Spleen (tissue), 11 donors: ENCODE data around the gene AAK1. TPM values are rescaled to one million over a fixed set of nuclear protein-coding genes. Genes with fewer than 3 reads are reported as not detected.
A peak's percentile ranks its signal among the peaks of the same experiment; 100 is the strongest.

Source experiments
- DNase-seq: peaks from one replicate; pipeline ENCODE4 v3.0.0-alpha.2; 2020
- H3K27ac ChIP-seq, 8 donors: fragments of 200-600 bp; sonication (generic) in 7 of 8; 1 replicate in 4 of 8; 2 replicates in 4 of 8; pipeline versions ENCODE4 v1.5.0 to v1.8.0; 2016 to 2021; ENCODE audit warnings: inconsistent platforms in 4 of 8, mild to moderate bottlenecking in 4 of 8, moderate library complexity in 1 of 8
- H3K27me3 ChIP-seq, 7 donors: fragments of 200-600 bp; sonication (generic) in 6 of 7; replicated peaks in 1 of 7; 1 replicate in 4 of 7; 2 replicates in 3 of 7; pipeline versions ENCODE4 v1.5.0 to v1.8.0; 2016 to 2021; ENCODE audit warnings: inconsistent platforms in 3 of 7, mild to moderate bottlenecking in 1 of 7
- H3K36me3 ChIP-seq, 6 donors: fragments of 200-600 bp; sonication (generic) in 5 of 6; 1 replicate in 4 of 6; 2 replicates in 2 of 6; pipeline versions ENCODE4 v1.5.0 to v1.8.0; 2016 to 2021; ENCODE audit warnings: inconsistent platforms in 2 of 6
- H3K4me1 ChIP-seq, 6 donors: fragments of 200-600 bp; sonication (generic) in 5 of 6; 1 replicate in 3 of 6; 2 replicates in 3 of 6; pipeline versions ENCODE4 v1.5.0 to v1.8.0; 2016 to 2021; ENCODE audit warnings: inconsistent platforms in 3 of 6
- H3K4me3 ChIP-seq, 8 donors: fragments of 200-600 bp; sonication (generic) in 7 of 8; 1 replicate in 4 of 8; 2 replicates in 4 of 8; pipeline versions ENCODE4 v1.5.0 to v1.8.0; 2016 to 2021; ENCODE audit warnings: inconsistent platforms in 4 of 8, mild to moderate bottlenecking in 4 of 8, moderate library complexity in 2 of 8
- H3K9me3 ChIP-seq, 8 donors: fragments of 200-600 bp; sonication (generic) in 7 of 8; 1 replicate in 4 of 8; 2 replicates in 4 of 8; pipeline versions ENCODE4 v1.5.0 to v1.8.0; 2016 to 2021; ENCODE audit warnings: inconsistent platforms in 4 of 8
- CTCF ChIP-seq, 11 experiments: fragments of 200-600 bp in 7 of 11; fragments of 450-650 bp in 4 of 11; sonication (generic) in 4 of 11; IDR thresholded peaks in 8 of 11; conservative IDR thresholded peaks in 3 of 11; 1 replicate in 7 of 11; 2 replicates in 4 of 11; pipeline versions ENCODE4 v1.4.0 to v1.8.0; 2016 to 2021; ENCODE audit warnings: antibody characterized with exemption in 11 of 11, inconsistent platforms in 4 of 11, mild to moderate bottlenecking in 1 of 11
- POLR2A ChIP-seq, 3 donors: fragments of 450-650 bp; IDR thresholded peaks; one replicate each; pipeline ENCODE4 v1.5.1; 2017; ENCODE audit warnings: antibody characterized with exemption in 3 of 3, mild to moderate bottlenecking in 1 of 3
- POLR2AphosphoS5 ChIP-seq, 3 donors: sonication (generic); formaldehyde crosslinking; IDR thresholded peaks; one replicate each; pipeline ENCODE4 v1.5.1; 2017; ENCODE audit warnings: antibody characterized with exemption in 3 of 3
- WGBS, 5 donors: extraction: QIAGEN DNeasy Blood & Tissue Kit in 3 of 5; methylation state at CpG; one replicate each; pipeline versions ENCODE4 v1.1.5 to v1.1.7; 2013 to 2018; 5-methylcytosine and 5-hydroxymethylcytosine counted together
- intact Hi-C: fragments of 100-400 bp; cut with DNase I; formaldehyde crosslinking; loops from one replicate; pipeline ENCODE4 v1.15.0; 2023; ENCODE audit warnings: low total_unique reads
- polyA plus RNA-seq, 3 donors: library from polyadenylated mRNA; stranded (reverse); fragments of 200-250 nt; gene quantifications; one replicate each; pipeline ENCODE4 v1.2.1, GENCODE V29; 2013
- total RNA-seq, 7 donors: library from RNA; depleted of rRNA in 3 of 7; stranded (reverse); fragments of >200 nt in 3 of 7; fragmentation: NEBNext Ultra II Directional in 4 of 7; extraction: Animal tissue kit (Norgen Biotek cat#: 25700) in 4 of 7; gene quantifications; one replicate each; pipeline versions ENCODE4 v1.1.0 to v1.2.1, GENCODE V29; 2016 to 2021
- donor health status: healthy with polysubstance abuse.
- donor health status: DM: no; HTN: no; CAD: no; lungs with moderate emphysema.
- donor health status: DM: no; HTN: no; CAD: no.
- donor health status: Bipolar disorder and iron deficiency.
- donor health status: healthy.
- donor health status: DM: no; HTN: no; CAD: no.
- donor health status: DM: yes; HTN: yes; CAD: no.

The AAK1 gene
- total and polyA plus RNA-seq, 10 donors, result 8.3 to 95.1 (median 69.1) TPM

DNA sequence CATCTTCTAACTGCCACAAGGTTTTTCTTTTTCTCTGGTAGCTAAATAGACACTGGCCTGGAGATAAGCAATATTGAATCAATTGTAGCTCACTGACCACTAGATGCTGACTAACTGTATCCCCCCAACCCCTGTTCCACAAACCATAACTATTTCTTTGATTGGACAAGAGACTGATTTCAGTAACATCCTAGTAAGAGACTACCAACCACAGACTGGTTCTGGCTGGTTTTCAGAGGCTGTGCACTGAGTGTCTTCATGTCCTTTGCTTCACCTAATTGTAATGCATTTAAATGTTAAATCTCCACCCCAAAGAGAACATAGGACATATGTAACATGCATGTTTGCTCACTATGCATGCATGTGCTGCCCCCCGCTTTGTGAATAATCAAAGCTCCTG, 3.2 kb upstream of the AAK1 start:
- no peak overlapping the region for H3K4me3 ChIP-seq
- H3K36me3 ChIP-seq, result no peaks in the 10 kb centered on the region
- no peak for DNase-seq
- H3K27ac ChIP-seq, result peak overlapping the region in 6 of 8 donors; percentile 30 to 98 (median 96)
- peaks cover 0 to 65% (median 0%) of the 10 kb centered on the region in 7 donors for H3K27me3 ChIP-seq
- H3K9me3 ChIP-seq, result no peaks in the 10 kb centered on the region
- WGBS, 5 donors, result 50 to 98% (median 97%) methylated on average over 1 of the region's 1 CpG
- peaks cover 22 to 84% (median 66%) of the 10 kb centered on the region in 6 donors for H3K4me1 ChIP-seq
- TF ChIP-seq POLR2A (IDR thresholded peaks at IDR 0.05) (no peak), CTCF (IDR thresholded peaks at IDR 0.05 in 8 of 11, conservative IDR thresholded peaks at IDR 0.05 in 3 of 11) (no peak), POLR2AphosphoS5 (IDR thresholded peaks at IDR 0.05) (no peak)
- intact Hi-C loops, result no loop called here

DNA sequence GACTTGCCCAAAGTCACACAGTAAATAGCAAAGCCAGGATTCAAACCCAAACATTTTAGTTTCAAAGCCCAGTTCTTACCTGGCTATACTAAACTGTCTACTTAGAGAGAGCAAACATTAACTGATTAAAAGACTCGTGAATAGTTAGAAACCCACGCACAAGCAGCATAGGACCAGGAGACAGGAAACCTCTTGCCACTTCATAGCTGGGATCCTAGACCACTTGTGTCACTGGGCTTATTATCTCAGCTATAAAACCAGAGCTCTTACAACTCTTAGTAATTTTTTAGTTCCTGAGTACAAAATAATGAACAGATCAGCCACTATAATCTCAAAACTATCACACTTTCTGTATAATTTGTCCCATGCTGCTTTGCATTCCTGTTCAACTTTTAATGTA, 2.4 kb upstream of the AAK1 start:
- Histone ChIP-seq H3K4me1 (peaks cover 25 to 88% (median 72%) of the 10 kb centered on the region in 6 donors), H3K27ac (peak overlapping the region; percentile 87 to 98 (median 96)), H3K9me3 (no peaks in the 10 kb centered on the region), H3K36me3 (no peaks in the 10 kb centered on the region), H3K4me3 (peak overlapping the region in 1 of 8 donors; percentile 89), H3K27me3 (peaks cover 0 to 57% (median 0%) of the 10 kb centered on the region in 7 donors)
- DNase-seq, result no peak
- TF ChIP-seq CTCF (IDR thresholded peaks at IDR 0.05 in 8 of 11, conservative IDR thresholded peaks at IDR 0.05 in 3 of 11) (no peak), POLR2AphosphoS5 (IDR thresholded peaks at IDR 0.05) (no peak), POLR2A (IDR thresholded peaks at IDR 0.05) (no peak)
- intact Hi-C loops, result no loop called here
- WGBS, 5 donors, result 35 to 53% (median 37%) methylated on average over 2 of the region's 2 CpGs

GRCh38 chr2:69645031-69645431, 1.5 kb upstream of the AAK1 start:
- no peak for DNase-seq
- WGBS, 5 donors, result 8 to 13% (median 9%) methylated on average over 7 of the region's 7 CpGs
- no peaks in the 10 kb centered on the region for H3K36me3 ChIP-seq
- H3K27ac ChIP-seq, result peak overlapping the region; percentile 87 to 98 (median 96)
- H3K9me3 ChIP-seq, result no peaks in the 10 kb centered on the region
- H3K4me1 ChIP-seq, result peaks cover 31 to 88% (median 72%) of the 10 kb centered on the region in 6 donors
- peak overlapping the region; percentile 68 to 93 (median 86) for H3K4me3 ChIP-seq
- H3K27me3 ChIP-seq, result peaks cover 0 to 48% (median 0%) of the 10 kb centered on the region in 7 donors
- intact Hi-C loops, result no loop called here
- TF ChIP-seq POLR2AphosphoS5 (IDR thresholded peaks at IDR 0.05) (no peak), POLR2A (IDR thresholded peaks at IDR 0.05) (no peak), CTCF (IDR thresholded peaks at IDR 0.05 in 8 of 11, conservative IDR thresholded peaks at IDR 0.05 in 3 of 11) (no peak)

GRCh38 chr2:69644506-69644979, 1.0 kb upstream of the AAK1 start:
- peaks cover 32 to 88% (median 75%) of the 10 kb centered on the region in 6 donors for H3K4me1 ChIP-seq
- H3K9me3 ChIP-seq, result no peaks in the 10 kb centered on the region
- DNase-seq, result no peak
- TF ChIP-seq POLR2AphosphoS5 (IDR thresholded peaks at IDR 0.05) (no peak), POLR2A (IDR thresholded peaks at IDR 0.05) (no peak), CTCF (IDR thresholded peaks at IDR 0.05 in 8 of 11, conservative IDR thresholded peaks at IDR 0.05 in 3 of 11) (no peak)
- 0 to 4% (median 2%) methylated on average over 8 to 15 of the region's 15 CpGs for WGBS, 5 donors
- peaks cover 0 to 43% (median 0%) of the 10 kb centered on the region in 7 donors for H3K27me3 ChIP-seq
- H3K4me3 ChIP-seq, result peak overlapping the region; percentile 68 to 93 (median 86)
- peak overlapping the region; percentile 87 to 98 (median 96) for H3K27ac ChIP-seq
- intact Hi-C loops, result no loop called here
- H3K36me3 ChIP-seq, result no peaks in the 10 kb centered on the region
